ENCODE results near the gene SCAF8.

The SCAF8 gene

GRCh38 chr6:154873546-154873945, 140.3 kb downstream of the SCAF8 start:
- TF ChIP-seq CTCF (IDR thresholded peaks at IDR 0.05), result no peak
- no peaks in the 10 kb centered on the region for H3K27me3 ChIP-seq
- H3K4me1 ChIP-seq (ENCODE audit: control insufficient read depth in 1 of 2, insufficient read depth in 1 of 2, low read depth in 1 of 2, low read length in 1 of 2), result no peaks in the 10 kb centered on the region
- no peak overlapping the region for H3K4me3 ChIP-seq (ENCODE audit: low read depth in 1 of 2, low read length in 1 of 2)
- H3K27ac ChIP-seq, result no peak overlapping the region
- H3K9me3 ChIP-seq, result no peaks in the 10 kb centered on the region
- H3K36me3 ChIP-seq, result peaks cover 16% of the 10 kb centered on the region

DNA sequence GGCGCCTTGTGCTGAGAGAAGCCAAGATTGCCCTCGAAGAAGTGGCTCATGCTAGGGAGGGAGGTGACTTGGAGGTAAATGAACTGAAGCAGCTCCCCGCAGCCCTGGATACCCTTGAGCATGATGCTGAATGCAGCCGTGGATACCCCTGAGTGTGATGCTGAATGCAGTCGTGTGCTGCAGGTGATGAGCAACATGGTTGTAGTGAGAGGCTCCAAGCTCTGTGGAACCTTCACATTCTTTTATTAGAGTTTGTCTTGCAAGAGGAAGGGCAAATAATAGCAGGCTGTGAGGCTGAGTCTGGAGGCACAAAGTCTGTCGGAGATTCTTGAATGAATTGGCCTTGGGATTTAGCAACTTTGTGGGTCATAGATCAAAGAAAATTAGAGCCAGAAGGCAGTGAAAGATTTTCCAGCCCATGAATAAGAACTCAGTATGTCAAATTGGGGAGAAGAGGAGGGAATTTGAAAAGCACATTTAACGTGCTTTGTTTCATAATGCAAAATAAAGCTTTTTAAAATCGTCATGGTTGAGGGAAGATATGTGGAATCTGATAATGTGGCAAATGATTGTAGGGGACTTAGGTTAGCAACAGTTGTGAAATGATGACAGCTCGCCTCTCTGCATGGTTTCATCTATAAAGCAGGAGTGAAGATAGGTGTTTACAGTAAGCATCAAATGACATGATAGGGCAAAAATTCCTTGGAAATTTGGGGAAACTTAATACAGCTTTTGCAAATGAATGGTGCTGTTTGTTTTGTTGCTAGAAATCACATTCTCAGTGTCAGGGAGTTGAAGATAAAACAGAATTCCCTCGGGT, 141.8 kb downstream of the SCAF8 start:
- Histone ChIP-seq H3K4me3 (ENCODE audit: low read depth in 1 of 2, low read length in 1 of 2) (no peak overlapping the region), H3K36me3 (peaks cover 23% of the 10 kb centered on the region), H3K4me1 (ENCODE audit: control insufficient read depth in 1 of 2, insufficient read depth in 1 of 2, low read depth in 1 of 2, low read length in 1 of 2) (no peaks in the 10 kb centered on the region), H3K9me3 (no peaks in the 10 kb centered on the region), H3K27ac (no peak overlapping the region), H3K27me3 (no peaks in the 10 kb centered on the region)
- TF ChIP-seq CTCF (IDR thresholded peaks at IDR 0.05), result no peak

- no peak overlapping the region for H3K27ac ChIP-seq
- no peak for TF ChIP-seq CTCF (IDR thresholded peaks at IDR 0.05)
- no peaks in the 10 kb centered on the region for H3K9me3 ChIP-seq
Measured at GRCh38 chr6:154876486-154877280, 143.5 kb downstream of the SCAF8 start.

GRCh38 chr6:154878871-154879491, 145.8 kb downstream of the SCAF8 start:
- Histone ChIP-seq H3K4me3 (ENCODE audit: low read depth in 1 of 2, low read length in 1 of 2) (no peak overlapping the region), H3K36me3 (peaks cover 14% of the 10 kb centered on the region), H3K4me1 (ENCODE audit: control insufficient read depth in 1 of 2, insufficient read depth in 1 of 2, low read depth in 1 of 2, low read length in 1 of 2) (no peaks in the 10 kb centered on the region), H3K27me3 (no peaks in the 10 kb centered on the region), H3K27ac (no peak overlapping the region), H3K9me3 (no peaks in the 10 kb centered on the region)
- no peak for TF ChIP-seq CTCF (IDR thresholded peaks at IDR 0.05)

More at GRCh38 chr6:154876486-154877280, 143.5 kb downstream of the SCAF8 start:
- no peak overlapping the region for H3K4me3 ChIP-seq (ENCODE audit: low read depth in 1 of 2, low read length in 1 of 2)
- H3K4me1 ChIP-seq (ENCODE audit: control insufficient read depth in 1 of 2, insufficient read depth in 1 of 2, low read depth in 1 of 2, low read length in 1 of 2), result no peaks in the 10 kb centered on the region
- H3K27me3 ChIP-seq, result no peaks in the 10 kb centered on the region
- peaks cover 23% of the 10 kb centered on the region for H3K36me3 ChIP-seq

DNA sequence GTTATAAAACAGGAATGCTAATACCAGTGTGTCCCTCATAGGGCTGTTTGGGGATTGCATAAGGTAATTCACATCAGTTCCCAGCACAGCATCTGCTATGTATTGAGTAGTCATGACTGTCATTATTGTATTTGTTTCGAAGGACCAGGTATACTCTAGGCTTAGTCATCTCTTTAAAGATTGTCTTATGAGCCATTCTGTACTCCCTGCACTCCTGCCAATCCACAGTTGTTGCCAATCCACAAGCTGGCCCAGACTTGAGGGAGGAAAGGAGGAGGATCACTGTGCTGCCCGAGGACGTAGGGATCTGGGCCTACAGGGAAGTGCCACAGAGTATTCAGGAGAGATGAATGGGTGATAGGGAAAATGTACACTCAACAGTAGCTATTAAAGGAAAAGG, 148.9 kb downstream of the SCAF8 start:
- H3K27me3 ChIP-seq, result no peaks in the 10 kb centered on the region
- H3K4me1 ChIP-seq (ENCODE audit: control insufficient read depth in 1 of 2, insufficient read depth in 1 of 2, low read depth in 1 of 2, low read length in 1 of 2), result no peaks in the 10 kb centered on the region
- H3K9me3 ChIP-seq, result no peaks in the 10 kb centered on the region
- peaks cover 12% of the 10 kb centered on the region for H3K36me3 ChIP-seq
- H3K27ac ChIP-seq, result no peak overlapping the region
- no peak overlapping the region for H3K4me3 ChIP-seq (ENCODE audit: low read depth in 1 of 2, low read length in 1 of 2)
- no peak for TF ChIP-seq CTCF (IDR thresholded peaks at IDR 0.05)
